ENCODE measurements around the gene RANBP17. TPM values are rescaled to one million over a fixed set of nuclear protein-coding genes. Genes with fewer than 3 reads are reported as not detected.
"Not testable (repeated sequence)": the region's sequence is repeated elsewhere in the genome, so short reads cannot be mapped to it uniquely, and the experiment has no call there.

Gene RANBP17
- total and polyA plus RNA-seq, 2 donors from 2014 or later = 2.0 to 15.4 TPM

GRCh38 chr5:170865622-170866021, 3.8 kb downstream of the RANBP17 start:
- FAIRE-seq = no peak
- Histone ChIP-seq H3K4me3 (ENCODE audit: low read length in 3 of 3) (no peak overlapping the region), H3K9me3 (ENCODE audit: control insufficient read depth in 2 of 3, insufficient read depth in 1 of 3, low read length in 3 of 3) (peaks cover 0 to 9% (median 3%) of the 10 kb centered on the region in 3 donors), H3K27me3 (ENCODE audit: control insufficient read depth, insufficient read depth, low read length) (no peaks in the 10 kb centered on the region), H3K9ac (ENCODE audit: low read length in 3 of 3) (no peak overlapping the region), H3K4me1 (ENCODE audit: control insufficient read depth in 2 of 3, insufficient read depth in 2 of 3, low read depth in 1 of 3, low read length in 3 of 3) (no peaks in the 10 kb centered on the region), H3K36me3 (ENCODE audit: control insufficient read depth in 2 of 3, insufficient read depth in 3 of 3, low read length in 3 of 3) (no peaks in the 10 kb centered on the region), H3K27ac (ENCODE audit: low read depth in 2 of 2, low read length in 2 of 2) (no peak overlapping the region)
- no peak for TF ChIP-seq CTCF (IDR thresholded peaks at IDR 0.05; ENCODE audit: borderline replicate concordance, extremely low read depth, insufficient read depth)
- DNase-seq = no peak
- intact Hi-C loops (cut with DNase I) = no loop called here

- intact Hi-C loops (cut with DNase I) = no loop called here
- no peak overlapping the region for H3K4me3 ChIP-seq (ENCODE audit: low read length in 3 of 3)
- H3K4me1 ChIP-seq (ENCODE audit: control insufficient read depth in 2 of 3, insufficient read depth in 2 of 3, low read depth in 1 of 3, low read length in 3 of 3) = no peaks in the 10 kb centered on the region
- no peak for TF ChIP-seq CTCF (IDR thresholded peaks at IDR 0.05; ENCODE audit: borderline replicate concordance, extremely low read depth, insufficient read depth)
- no peaks in the 10 kb centered on the region for H3K27me3 ChIP-seq (ENCODE audit: control insufficient read depth, insufficient read depth, low read length)
- no peak overlapping the region for H3K9ac ChIP-seq (ENCODE audit: low read length in 3 of 3)
- H3K9me3 ChIP-seq (ENCODE audit: control insufficient read depth in 2 of 3, insufficient read depth in 1 of 3, low read length in 3 of 3) = no peaks in the 10 kb centered on the region
- FAIRE-seq (no peak), DNase-seq (no peak)
- H3K36me3 ChIP-seq (ENCODE audit: control insufficient read depth in 2 of 3, insufficient read depth in 3 of 3, low read length in 3 of 3) = no peaks in the 10 kb centered on the region
- no peak overlapping the region for H3K27ac ChIP-seq (ENCODE audit: low read depth in 2 of 2, low read length in 2 of 2)
These were observed 6.0 kb downstream of the RANBP17 start for GRCh38 chr5:170867825-170868224.

- DNase-seq; H3K36me3 ChIP-seq (ENCODE audit: control insufficient read depth in 2 of 3, insufficient read depth in 3 of 3, low read length in 3 of 3); H3K27ac ChIP-seq (ENCODE audit: low read depth in 2 of 2, low read length in 2 of 2); H3K9ac ChIP-seq (ENCODE audit: low read length in 3 of 3); FAIRE-seq; H3K9me3 ChIP-seq (ENCODE audit: control insufficient read depth in 2 of 3, insufficient read depth in 1 of 3, low read length in 3 of 3); H3K27me3 ChIP-seq (ENCODE audit: control insufficient read depth, insufficient read depth, low read length); H3K4me3 ChIP-seq (ENCODE audit: low read length in 3 of 3); H3K4me1 ChIP-seq (ENCODE audit: control insufficient read depth in 2 of 3, insufficient read depth in 2 of 3, low read depth in 1 of 3, low read length in 3 of 3); intact Hi-C loops (cut with DNase I): not testable (repeated sequence)
These were observed 8.6 kb downstream of the RANBP17 start for GRCh38 chr5:170870390-170870789.

- Histone ChIP-seq H3K27me3 (ENCODE audit: control insufficient read depth, insufficient read depth, low read length) (no peaks in the 10 kb centered on the region), H3K9ac (ENCODE audit: low read length in 3 of 3) (no peak overlapping the region), H3K9me3 (ENCODE audit: control insufficient read depth in 2 of 3, insufficient read depth in 1 of 3, low read length in 3 of 3) (peaks cover 0 to 2% (median 0%) of the 10 kb centered on the region in 3 donors), H3K27ac (ENCODE audit: low read depth in 2 of 2, low read length in 2 of 2) (no peak overlapping the region), H3K4me3 (ENCODE audit: low read length in 3 of 3) (no peak overlapping the region), H3K4me1 (ENCODE audit: control insufficient read depth in 2 of 3, insufficient read depth in 2 of 3, low read depth in 1 of 3, low read length in 3 of 3) (no peaks in the 10 kb centered on the region), H3K36me3 (ENCODE audit: control insufficient read depth in 2 of 3, insufficient read depth in 3 of 3, low read length in 3 of 3) (no peaks in the 10 kb centered on the region)
- FAIRE-seq = no peak
- no peak for TF ChIP-seq CTCF (IDR thresholded peaks at IDR 0.05; ENCODE audit: borderline replicate concordance, extremely low read depth, insufficient read depth)
- DNase-seq = no peak
- intact Hi-C loops (cut with DNase I) = no loop called here
These were observed 12.2 kb downstream of the RANBP17 start for GRCh38 chr5:170874017-170874416.
